AG09319 (cell line): Measurements from ENCODE around the gene CCK.

Experiments used
- DNase-seq: peaks from one replicate; pipeline ENCODE4 v3.0.0-alpha.2; 2010; ENCODE audit warnings: low read depth; ENCODE audit errors: extremely low read depth
- TF ChIP-seq, protein P1 (sequence below): IDR thresholded peaks from 2 replicates; pipeline ENCODE4 v1.5.1; 2011; ENCODE audit warnings: low read depth, mild to moderate bottlenecking, inconsistent platforms, low read length, moderate library complexity

CCK gene

DNA sequence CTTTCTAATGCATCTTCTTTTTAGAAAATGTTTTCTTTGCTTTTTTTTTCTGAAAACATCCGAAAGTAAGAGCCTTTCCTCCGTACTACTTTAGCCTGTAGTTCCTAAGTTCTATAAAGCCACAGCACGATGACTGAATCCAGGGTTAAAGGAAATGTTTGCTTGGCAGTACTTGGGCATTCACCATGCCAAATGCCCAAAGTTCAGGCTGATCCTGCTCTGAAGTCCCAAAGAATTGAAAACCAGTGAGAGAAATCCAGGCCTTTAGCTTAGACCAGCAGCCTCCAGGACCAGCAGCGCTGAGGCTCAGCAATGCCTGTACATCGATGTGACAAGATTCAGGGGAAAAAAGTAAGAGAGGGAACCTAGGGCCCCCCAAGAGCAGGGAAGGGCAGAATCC, 35.1 kb downstream of the CCK start:
- no peak for DNase-seq
- TF ChIP-seq, protein P1, sequence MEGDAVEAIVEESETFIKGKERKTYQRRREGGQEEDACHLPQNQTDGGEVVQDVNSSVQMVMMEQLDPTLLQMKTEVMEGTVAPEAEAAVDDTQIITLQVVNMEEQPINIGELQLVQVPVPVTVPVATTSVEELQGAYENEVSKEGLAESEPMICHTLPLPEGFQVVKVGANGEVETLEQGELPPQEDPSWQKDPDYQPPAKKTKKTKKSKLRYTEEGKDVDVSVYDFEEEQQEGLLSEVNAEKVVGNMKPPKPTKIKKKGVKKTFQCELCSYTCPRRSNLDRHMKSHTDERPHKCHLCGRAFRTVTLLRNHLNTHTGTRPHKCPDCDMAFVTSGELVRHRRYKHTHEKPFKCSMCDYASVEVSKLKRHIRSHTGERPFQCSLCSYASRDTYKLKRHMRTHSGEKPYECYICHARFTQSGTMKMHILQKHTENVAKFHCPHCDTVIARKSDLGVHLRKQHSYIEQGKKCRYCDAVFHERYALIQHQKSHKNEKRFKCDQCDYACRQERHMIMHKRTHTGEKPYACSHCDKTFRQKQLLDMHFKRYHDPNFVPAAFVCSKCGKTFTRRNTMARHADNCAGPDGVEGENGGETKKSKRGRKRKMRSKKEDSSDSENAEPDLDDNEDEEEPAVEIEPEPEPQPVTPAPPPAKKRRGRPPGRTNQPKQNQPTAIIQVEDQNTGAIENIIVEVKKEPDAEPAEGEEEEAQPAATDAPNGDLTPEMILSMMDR = no peak

DNA sequence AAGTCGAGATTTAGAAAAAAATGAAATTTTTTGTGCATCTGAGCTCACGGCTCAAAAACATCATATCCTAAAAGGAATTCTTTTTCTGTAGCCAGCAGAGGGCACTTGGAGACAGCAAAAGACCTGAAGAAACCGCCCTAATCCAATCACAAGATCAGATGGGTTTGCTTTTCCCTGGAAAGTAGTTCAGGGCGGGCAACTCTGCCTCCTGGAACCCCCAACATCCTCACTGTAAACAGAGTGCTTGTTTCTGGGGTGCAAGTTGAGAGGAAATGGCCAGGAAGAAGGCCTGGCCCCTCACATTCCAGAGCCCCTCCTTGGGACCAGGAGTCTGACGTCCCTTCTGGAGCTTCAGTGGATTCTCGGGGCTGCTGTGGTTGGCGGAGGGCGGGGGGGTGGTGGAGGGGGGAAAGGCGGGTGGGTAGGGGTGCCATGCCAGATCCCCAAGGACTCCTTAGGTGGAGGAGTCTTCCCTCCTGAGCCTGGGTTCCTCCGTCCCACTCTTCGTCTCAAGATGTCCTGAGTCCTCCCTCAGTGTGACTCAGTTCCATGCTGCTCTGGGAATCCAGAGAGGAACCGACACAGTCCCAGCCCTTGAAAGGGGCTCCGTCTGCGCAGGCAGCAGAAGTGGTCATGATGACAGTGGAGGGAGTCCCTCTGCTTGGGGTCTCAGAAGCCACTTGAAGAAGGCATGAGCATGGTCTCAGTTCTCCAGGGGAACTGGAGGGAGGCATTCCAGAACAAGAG, 35.9 kb downstream of the CCK start:
- TF ChIP-seq, protein P1 = peak; percentile 57
- DNase-seq = peak; percentile 20

DNA sequence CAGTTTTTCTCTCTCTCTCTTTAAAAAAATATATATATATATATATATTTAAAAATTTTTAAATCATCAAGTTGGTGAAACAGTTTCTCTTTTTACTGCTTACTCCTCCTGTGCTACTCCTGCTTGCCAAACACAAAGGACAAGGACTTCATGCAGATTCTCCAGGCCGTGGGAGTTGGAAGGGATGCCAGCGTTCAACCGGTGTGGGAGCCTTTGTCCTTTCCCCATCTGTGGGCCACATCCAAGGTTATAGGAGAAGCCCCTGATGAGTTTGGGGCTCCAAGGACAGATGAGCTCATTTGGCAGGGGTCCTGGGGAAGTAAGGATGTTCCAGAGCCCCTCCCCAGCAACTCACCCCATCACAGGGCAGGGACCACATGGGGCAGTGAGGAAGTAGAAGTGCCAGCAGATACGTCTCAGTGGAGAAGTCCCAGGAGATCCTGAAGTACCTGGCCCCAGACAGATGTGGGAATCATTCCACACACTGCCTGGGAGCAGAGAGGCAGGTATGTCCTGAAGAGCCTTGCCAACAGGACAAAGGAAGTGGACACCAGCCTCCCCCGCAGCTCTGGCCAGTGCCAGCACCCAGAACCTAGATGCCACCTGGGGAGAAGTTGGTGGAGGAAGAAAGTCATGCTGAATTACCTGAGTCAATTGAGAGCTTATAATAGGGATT, 36.6 kb downstream of the CCK start:
- TF ChIP-seq, protein P1 = no peak
- no peak for DNase-seq

DNA sequence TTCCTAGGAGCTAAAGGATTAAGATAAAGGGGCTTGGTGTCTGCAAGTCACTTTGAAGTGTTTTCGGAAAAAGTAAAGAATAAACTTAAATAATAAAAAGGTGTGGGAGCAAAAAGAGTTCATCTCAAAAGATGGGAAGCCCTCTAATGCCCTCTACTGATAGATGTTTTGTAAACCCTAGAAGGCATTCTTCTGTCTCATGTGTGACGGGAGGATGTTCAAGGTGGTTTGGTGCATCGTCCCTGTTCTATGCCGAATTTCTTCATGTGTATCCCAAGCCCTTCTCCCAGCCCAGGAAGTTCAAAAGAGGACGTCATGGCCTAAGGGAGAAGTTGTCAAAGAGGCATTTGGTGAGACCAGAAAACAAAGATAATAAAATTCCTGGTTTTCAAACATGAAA, 37.2 kb downstream of the CCK start:
- DNase-seq = no peak
- TF ChIP-seq, protein P1 = no peak; the same call in none of the 2 replicates

DNA sequence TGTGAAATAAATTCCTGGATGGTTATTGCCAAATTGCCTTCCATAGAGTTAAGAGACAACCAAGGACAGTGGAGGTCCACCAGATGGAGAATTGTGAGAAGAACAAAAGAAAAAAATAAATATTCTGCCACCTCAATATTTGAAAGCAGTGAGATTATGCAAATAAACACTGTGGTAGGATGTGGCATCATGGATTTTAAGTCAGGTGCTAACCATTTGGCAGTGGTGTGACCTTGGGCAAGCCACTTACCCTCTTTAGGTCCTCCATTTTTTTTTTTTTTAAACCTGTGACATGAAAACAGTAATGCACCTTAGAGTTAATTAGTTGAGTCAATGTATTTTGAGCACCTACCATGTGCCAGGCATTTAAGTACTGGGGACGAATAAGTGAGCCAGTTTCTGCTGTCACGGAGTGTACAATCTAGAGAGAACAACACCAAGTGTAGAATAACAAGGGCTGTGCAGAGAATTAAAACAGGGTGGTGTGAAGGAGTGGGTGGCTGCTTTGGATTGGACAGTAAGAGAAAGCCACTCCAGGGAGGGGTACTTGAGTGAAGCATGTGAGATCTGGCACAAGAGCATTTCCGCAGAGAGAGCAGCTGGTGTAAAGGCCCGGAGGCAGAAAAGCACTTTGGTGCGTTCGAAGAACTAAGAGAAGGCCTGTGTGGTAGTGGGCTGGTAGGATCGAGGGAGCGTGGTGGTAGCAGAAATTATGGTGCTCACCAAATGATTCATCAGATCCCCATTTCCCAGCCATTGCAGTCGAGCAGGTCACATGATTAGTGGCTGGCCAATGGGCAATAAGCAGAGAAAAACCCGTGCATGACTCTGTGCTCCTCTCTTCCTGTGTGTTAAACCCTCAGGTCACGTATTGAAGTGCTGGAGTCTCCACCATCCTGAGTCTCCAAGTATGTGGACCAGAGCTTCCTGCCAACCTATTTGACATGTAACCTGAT, 39.2 kb downstream of the CCK start:
- no peak for DNase-seq
- TF ChIP-seq, protein P1 = no peak

DNA sequence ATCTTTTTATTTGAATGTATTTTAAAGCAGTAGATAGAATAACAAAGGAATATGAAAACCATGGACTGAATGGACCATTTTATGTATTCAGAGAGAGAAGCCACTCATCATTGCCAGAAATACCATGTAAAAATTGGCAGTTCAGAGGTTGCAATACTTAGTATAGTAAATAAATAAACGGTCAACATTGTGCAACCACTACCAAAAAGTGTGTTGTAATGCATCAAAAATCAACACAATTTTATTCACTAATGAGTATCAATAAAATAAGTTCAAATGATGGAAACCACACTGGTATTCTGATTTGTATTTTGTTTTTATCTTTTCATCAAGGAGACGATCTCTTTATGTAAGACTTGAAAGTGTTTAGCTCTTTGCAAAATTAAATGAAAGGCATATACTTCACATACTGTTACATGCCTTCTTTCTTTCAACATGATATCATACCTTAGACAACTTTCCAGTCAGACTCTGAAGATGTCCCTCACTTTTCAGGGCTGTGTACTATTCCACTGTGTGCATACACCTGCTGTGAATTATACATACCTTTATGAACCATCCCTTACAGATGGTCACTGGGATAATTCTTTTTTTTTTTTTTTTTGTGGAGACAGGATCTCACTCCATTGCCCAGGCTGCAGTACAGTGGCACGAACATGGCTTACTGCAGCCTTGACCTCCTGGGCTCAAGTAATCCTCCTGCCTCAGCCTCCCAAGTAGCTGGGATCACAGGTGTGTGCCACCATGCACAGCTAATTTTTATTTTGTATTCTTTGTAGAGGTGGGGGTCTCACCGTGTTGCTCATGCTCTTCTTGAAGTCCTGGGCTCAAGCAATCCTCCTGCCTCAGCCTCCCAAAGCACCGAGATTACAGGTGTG, 40.3 kb downstream of the CCK start:
- TF ChIP-seq, protein P1 = no peak
- DNase-seq = no peak
